HCT116 (cell line): ENCODE data around the gene STYXL1. TPM values are rescaled to one million over a fixed set of nuclear protein-coding genes. Genes with fewer than 3 reads are reported as not detected.
A peak's percentile ranks its signal among the peaks of the same experiment; 100 is the strongest.
"Not testable (repeated sequence)": the region's sequence is repeated elsewhere in the genome, so short reads cannot be mapped to it uniquely, and the experiment has no call there.

Experiments
- ATAC-seq: fragments of 200-7000 bp; cut with Tn5 transposase; 2 replicates; pipeline ENCODE4 v1.9.1; 2020; ENCODE audit warnings: mild to moderate bottlenecking, moderate library complexity
- BruUV-seq: library from RNA; stranded (reverse); fragments of 400-500 nt; replicated peaks from 2 replicates; lab custom pipeline; 2021; lab: Mats Ljungman, UMichigan
- CTCF ChIA-PET: fragments of 300-600 bp; sonication (Branson Sonifier 250); formaldehyde crosslinking; loops from one replicate; lab custom pipeline; 2021; ENCODE audit warnings: antibody characterized with exemption; lab: Charles Lee
- POLR2A ChIA-PET: fragments of 300-600, 350-600 bp; sonication (Branson Sonifier 250); formaldehyde crosslinking; loops from one replicate; lab custom pipeline; 2021; ENCODE audit warnings: antibody characterized with exemption; lab: Charles Lee
- RAD21 ChIA-PET, 2 experiments: fragments of 300-600 bp; sonication (Branson Sonifier 250); formaldehyde crosslinking; loops; one replicate each; lab custom pipeline; 2023; ENCODE audit warnings: low total read pairs in 2 of 2; ENCODE audit not compliant: uncharacterized antibody in 2 of 2, unreplicated experiment in 2 of 2, low non-redundant PET in 1 of 2; lab: Charles Lee
- DNase-seq: peaks from one replicate; pipeline ENCODE4 v3.0.0-alpha.2; 2010; ENCODE audit warnings: low read depth, low spot score
- H2AFZ ChIP-seq: fragments of 200-600 bp; shearing (Covaris generic), sonication (generic); 2 replicates; pipeline ENCODE4 v1.6.1; 2017; ENCODE audit warnings: low read depth, mixed run types, mixed read lengths, antibody characterized with exemption, low read length; ENCODE audit not compliant: poor library complexity, severe bottlenecking
- H3K27ac ChIP-seq: 2 replicates; pipeline ENCODE4 v1.5.1; 2012; ENCODE audit warnings: low read depth, low read length
- H3K27me3 ChIP-seq: fragments of 200-600 bp; sonication (generic); 2 replicates; pipeline ENCODE4 v1.6.1; 2016; ENCODE audit warnings: mixed run types, low read length, mixed read lengths; ENCODE audit not compliant: insufficient read depth
- H3K36me3 ChIP-seq, 2 experiments: fragments of 200-500 bp in 1 of 2; fragments of 200-600 bp in 1 of 2; sonication (Bioruptor generic) in 1 of 2; sonication (generic) in 1 of 2; 2 replicates each; pipeline versions ENCODE4 v1.5.1 to v1.6.1; 2014 to 2016; ENCODE audit warnings: low read length in 2 of 2, inconsistent platforms in 1 of 2, mixed read lengths in 1 of 2, mixed run types in 1 of 2; ENCODE audit not compliant: insufficient read depth in 2 of 2, control insufficient read depth in 1 of 2
- H3K4me1 ChIP-seq, 2 experiments: fragments of 200-600 bp in 1 of 2; sonication (generic) in 1 of 2; 2 replicates each; pipeline versions ENCODE4 v1.5.1 to v1.6.1; 2012 to 2017; ENCODE audit warnings: low read length in 2 of 2, inconsistent platforms in 1 of 2, mild to moderate bottlenecking in 1 of 2, mixed read lengths in 1 of 2, mixed run types in 1 of 2, moderate library complexity in 1 of 2; ENCODE audit not compliant: insufficient read depth in 2 of 2, control insufficient read depth in 1 of 2
- H3K4me2 ChIP-seq: fragments of 200-600 bp; sonication (generic); 2 replicates; pipeline ENCODE4 v1.6.1; 2017; ENCODE audit warnings: mixed run types, low read length, mixed read lengths
- H3K4me3 ChIP-seq, 2 experiments: fragments of 200-600 bp in 1 of 2; sonication (generic) in 1 of 2; replicated peaks in 1 of 2; 2 replicates each; pipeline ENCODE4 v1.5.1; 2011 to 2016; ENCODE audit warnings: low read length in 2 of 2, control low read depth in 1 of 2, low read depth in 1 of 2, mild to moderate bottlenecking in 1 of 2, mixed read lengths in 1 of 2, mixed run types in 1 of 2
- H3K79me2 ChIP-seq: fragments of 200-600 bp; sonication (generic); 2 replicates; pipeline ENCODE4 v1.6.1; 2017; ENCODE audit warnings: mild to moderate bottlenecking, mixed run types, low read length, moderate library complexity, mixed read lengths; ENCODE audit not compliant: insufficient read depth
- H3K9ac ChIP-seq: fragments of 200-600 bp; sonication (generic); 2 replicates; pipeline ENCODE4 v1.6.1; 2016; ENCODE audit warnings: low read length, mixed read lengths
- H3K9me2 ChIP-seq: fragments of 200-600 bp; sonication (generic), shearing (Covaris generic); 2 replicates; pipeline ENCODE4 v1.6.1; 2017; ENCODE audit warnings: mixed run types, mild to moderate bottlenecking, moderate library complexity; ENCODE audit not compliant: insufficient read depth
- H3K9me3 ChIP-seq, 2 experiments: fragments of 200-500 bp in 1 of 2; fragments of 200-600 bp in 1 of 2; sonication (Bioruptor generic) in 1 of 2; sonication (generic) in 1 of 2; 2 replicates each; pipeline ENCODE4 v1.6.1; 2014 to 2017; ENCODE audit warnings: low read length in 2 of 2, mixed read lengths in 2 of 2, inconsistent platforms in 1 of 2, low read depth in 1 of 2, mild to moderate bottlenecking in 1 of 2, mixed run types in 1 of 2, moderate library complexity in 1 of 2; ENCODE audit not compliant: control insufficient read depth in 1 of 2, insufficient read depth in 1 of 2
- H4K20me1 ChIP-seq: fragments of 200-600 bp; sonication (generic), shearing (Covaris generic); 2 replicates; pipeline ENCODE4 v1.6.1; 2017; ENCODE audit warnings: mixed run types, mild to moderate bottlenecking, moderate library complexity; ENCODE audit not compliant: insufficient read depth
- CBX3 ChIP-seq: IDR thresholded peaks from 2 replicates; pipeline ENCODE4 v1.6.1; 2012; ENCODE audit warnings: low read depth
- CEBPB ChIP-seq: IDR thresholded peaks from 2 replicates; pipeline ENCODE4 v1.6.1; 2012; ENCODE audit warnings: low read depth
- ELF1 ChIP-seq: IDR thresholded peaks from 2 replicates; pipeline ENCODE4 v1.6.1; 2012; ENCODE audit warnings: low read depth, borderline replicate concordance
- EZH2 ChIP-seq: fragments of 200-600 bp; sonication (generic); IDR thresholded peaks from 2 replicates; pipeline ENCODE4 v1.6.1; 2017; ENCODE audit warnings: antibody characterized with exemption, mixed run types
- EZH2phosphoT487 ChIP-seq: fragments of 200-600 bp; IDR thresholded peaks from 2 replicates; pipeline ENCODE4 v1.6.1; 2018; ENCODE audit warnings: antibody characterized with exemption, borderline replicate concordance
- FOSL1 ChIP-seq: IDR thresholded peaks from 2 replicates; pipeline ENCODE4 v1.6.1; 2012; ENCODE audit warnings: low read depth
- JUND ChIP-seq: IDR thresholded peaks from 2 replicates; pipeline ENCODE4 v1.6.1; 2012
- RAD21 ChIP-seq: IDR thresholded peaks from 2 replicates; pipeline ENCODE4 v1.6.1; 2012; ENCODE audit warnings: low read depth, mild to moderate bottlenecking
- REST ChIP-seq: IDR thresholded peaks from 2 replicates; pipeline ENCODE4 v1.6.1; 2012; ENCODE audit warnings: low read depth
- SRF ChIP-seq: IDR thresholded peaks from 2 replicates; pipeline ENCODE4 v1.6.1; 2012; ENCODE audit warnings: low read depth
- YY1 ChIP-seq: IDR thresholded peaks from 2 replicates; pipeline ENCODE4 v1.6.1; 2011; ENCODE audit warnings: low read length, low read depth, moderate library complexity, mild to moderate bottlenecking; ENCODE audit not compliant: insufficient replicate concordance; ENCODE audit errors: extremely low read depth
- ZFX ChIP-seq: fragments of 450-650 bp; IDR thresholded peaks from 2 replicates; pipeline ENCODE4 v1.6.1; 2017
- ZNF274 ChIP-seq: fragments of 200-500 bp; sonication (Bioruptor generic); IDR thresholded peaks from 2 replicates; pipeline ENCODE4 v1.6.1; 2014; ENCODE audit warnings: mild to moderate bottlenecking, low read depth, low read length, inconsistent platforms
- intact Hi-C: fragments of 100-400 bp; cut with micrococcal nuclease; formaldehyde crosslinking; loops from 2 replicates; pipeline ENCODE4 v1.10.0; 2022
- total RNA-seq: library from RNA; stranded (reverse); gene quantifications from one replicate; pipeline ENCODE4 v1.2.1, GENCODE V29; 2021; ENCODE audit not compliant: unreplicated experiment

The STYXL1 gene
- total RNA-seq, 1 experiment from 2014 or later = 32.5 TPM

- Histone ChIP-seq H3K36me3 (no peaks in the 10 kb centered on the region; a peak in 1 of 4 replicates), H3K9ac (no peak overlapping the region), H3K27me3 (no peaks in the 10 kb centered on the region), H3K27ac (no peak overlapping the region), H3K4me2 (peak overlapping the region; percentile 65; the same call in 1 of the 2 replicates), H2AFZ (no peak overlapping the region)
- ATAC-seq (no peak), DNase-seq (no peak)
- intact Hi-C loops = no loop called here
- ChIA-PET RAD21 (no interaction called here), CTCF (interaction anchor here (1.7 kb wide), 1 partner anchor 12 kb away, joined by 10 read pairs; no protein-coding TSS in a partner anchor)
- no peak for TF ChIP-seq REST
- no peak for TF ChIP-seq ZFX
- no peak for TF ChIP-seq JUND
- TF ChIP-seq YY1 = no peak
- TF ChIP-seq EZH2 = no peak
- TF ChIP-seq ZNF274 = no peak
- no peak for TF ChIP-seq CEBPB
- no peak for TF ChIP-seq FOSL1
- TF ChIP-seq ELF1 = no peak
- TF ChIP-seq RAD21 = no peak
- TF ChIP-seq CBX3 = no peak
- TF ChIP-seq EZH2phosphoT487 = no peak
- no peak for TF ChIP-seq SRF
- TF ChIP-seq, all 23 proteins: peak for 0
- Histone ChIP-seq H3K9me3 (no peaks in the 10 kb centered on the region), H3K79me2 (no peaks in the 10 kb centered on the region), H3K4me3 (no peak overlapping the region), H4K20me1 (no peaks in the 10 kb centered on the region), H3K4me1 (peaks cover 15 to 24% of the 10 kb centered on the region in 2 experiments), H3K9me2 (no peaks in the 10 kb centered on the region)
- POLR2A ChIA-PET = no interaction called here
- BruUV-seq = no TSS peak
Observed at GRCh38 chr7:76008156-76008687, 39.6 kb downstream of the STYXL1 start.

GRCh38 chr7:76005004-76005403 lies 42.8 kb downstream of the STYXL1 start:
- intact Hi-C loops, BruUV-seq, H2AFZ ChIP-seq, POLR2A ChIA-PET, H3K9me3 ChIP-seq, DNase-seq, H4K20me1 ChIP-seq, H3K27ac ChIP-seq, H3K4me3 ChIP-seq, H3K27me3 ChIP-seq, H3K4me2 ChIP-seq, H3K36me3 ChIP-seq, H3K79me2 ChIP-seq, CTCF ChIA-PET, H3K9me2 ChIP-seq, H3K9ac ChIP-seq, RAD21 ChIA-PET, ATAC-seq: not testable (repeated sequence)
- peaks cover 15 to 20% of the 10 kb centered on the region in 2 experiments for H3K4me1 ChIP-seq
